ENCODE data around the gene CCDC182.

CCDC182 gene

GRCh38 chr17:57726838-57727237 is 18.3 kb downstream of the CCDC182 start:
- H3K27ac ChIP-seq, result no peak overlapping the region
- TF ChIP-seq, protein P1, sequence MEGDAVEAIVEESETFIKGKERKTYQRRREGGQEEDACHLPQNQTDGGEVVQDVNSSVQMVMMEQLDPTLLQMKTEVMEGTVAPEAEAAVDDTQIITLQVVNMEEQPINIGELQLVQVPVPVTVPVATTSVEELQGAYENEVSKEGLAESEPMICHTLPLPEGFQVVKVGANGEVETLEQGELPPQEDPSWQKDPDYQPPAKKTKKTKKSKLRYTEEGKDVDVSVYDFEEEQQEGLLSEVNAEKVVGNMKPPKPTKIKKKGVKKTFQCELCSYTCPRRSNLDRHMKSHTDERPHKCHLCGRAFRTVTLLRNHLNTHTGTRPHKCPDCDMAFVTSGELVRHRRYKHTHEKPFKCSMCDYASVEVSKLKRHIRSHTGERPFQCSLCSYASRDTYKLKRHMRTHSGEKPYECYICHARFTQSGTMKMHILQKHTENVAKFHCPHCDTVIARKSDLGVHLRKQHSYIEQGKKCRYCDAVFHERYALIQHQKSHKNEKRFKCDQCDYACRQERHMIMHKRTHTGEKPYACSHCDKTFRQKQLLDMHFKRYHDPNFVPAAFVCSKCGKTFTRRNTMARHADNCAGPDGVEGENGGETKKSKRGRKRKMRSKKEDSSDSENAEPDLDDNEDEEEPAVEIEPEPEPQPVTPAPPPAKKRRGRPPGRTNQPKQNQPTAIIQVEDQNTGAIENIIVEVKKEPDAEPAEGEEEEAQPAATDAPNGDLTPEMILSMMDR (conservative IDR thresholded peaks at IDR 0.05), result no peak

DNA sequence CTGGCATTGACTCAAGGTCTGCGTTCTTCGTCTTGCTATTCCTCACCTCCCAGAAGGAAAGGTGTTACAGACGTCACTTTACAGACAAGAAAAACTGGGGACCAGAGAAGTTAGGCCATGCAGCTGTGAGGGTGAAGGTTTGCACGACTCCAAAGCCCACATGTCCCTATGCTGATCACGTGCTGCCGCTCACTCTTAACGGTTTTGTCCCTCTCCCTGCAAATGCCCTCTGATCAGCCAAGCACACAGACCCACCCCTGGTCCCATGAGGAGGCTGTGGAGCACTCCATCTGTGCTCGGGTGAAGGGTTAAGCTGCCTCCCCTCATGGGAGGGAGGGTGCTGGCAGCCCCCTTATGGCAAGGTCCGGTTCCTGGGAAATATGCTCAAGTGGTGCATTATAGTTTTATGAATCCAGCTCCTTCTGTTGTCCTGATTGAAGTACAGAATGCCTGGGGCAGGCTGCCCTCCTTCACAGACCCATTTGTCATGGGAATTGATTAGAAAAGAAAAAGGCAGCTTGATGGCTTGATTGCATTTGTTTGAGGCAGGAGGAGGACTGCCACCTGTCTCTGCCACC is 18.8 kb downstream of the CCDC182 start:
- H3K27ac ChIP-seq, result no peak overlapping the region
- TF ChIP-seq, protein P1 (conservative IDR thresholded peaks at IDR 0.05), result no peak

GRCh38 chr17:57724729-57725125 is 20.4 kb downstream of the CCDC182 start:
- TF ChIP-seq, protein P1 (conservative IDR thresholded peaks at IDR 0.05), result no peak
- H3K27ac ChIP-seq, result no peak overlapping the region

DNA sequence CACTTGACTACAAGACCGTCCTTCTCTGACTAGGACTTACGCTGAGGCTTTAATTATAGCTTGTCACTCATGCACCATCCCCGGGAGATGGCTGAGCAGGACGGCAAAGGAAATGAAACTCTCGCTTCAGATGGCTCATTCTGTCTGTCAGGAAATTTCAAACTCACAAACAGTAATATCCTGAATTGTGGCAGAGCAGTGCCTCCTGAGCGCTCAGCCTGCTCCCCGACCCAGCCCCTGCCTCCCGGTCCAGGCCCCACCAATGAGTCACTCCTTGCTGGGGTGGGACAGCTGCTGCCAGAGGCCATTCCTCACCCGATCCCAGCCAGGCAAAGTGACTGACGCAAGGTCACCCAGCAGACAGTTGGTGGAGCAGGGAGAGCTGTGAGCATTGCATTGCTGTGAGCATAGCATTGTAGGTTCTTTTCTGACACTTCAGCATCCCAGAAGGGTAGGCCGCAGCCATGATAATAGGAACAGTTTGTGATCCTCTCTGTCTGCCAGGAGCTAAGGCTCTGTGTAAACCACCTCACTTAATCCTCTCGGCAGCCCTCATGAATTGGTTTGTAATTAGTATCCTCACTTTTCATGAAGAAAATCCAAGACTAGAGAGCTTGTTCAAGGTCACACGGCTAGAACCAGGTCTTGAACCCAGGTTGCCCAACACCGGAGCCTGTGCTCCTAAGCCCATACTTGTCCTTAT is 20.9 kb downstream of the CCDC182 start:
- TF ChIP-seq, protein P1 (conservative IDR thresholded peaks at IDR 0.05), result no peak
- no peak overlapping the region for H3K27ac ChIP-seq

- no peak overlapping the region for H3K27ac ChIP-seq
- TF ChIP-seq, protein P1 (conservative IDR thresholded peaks at IDR 0.05), result no peak
Measured at GRCh38 chr17:57723427-57724025, 21.6 kb downstream of the CCDC182 start.

DNA sequence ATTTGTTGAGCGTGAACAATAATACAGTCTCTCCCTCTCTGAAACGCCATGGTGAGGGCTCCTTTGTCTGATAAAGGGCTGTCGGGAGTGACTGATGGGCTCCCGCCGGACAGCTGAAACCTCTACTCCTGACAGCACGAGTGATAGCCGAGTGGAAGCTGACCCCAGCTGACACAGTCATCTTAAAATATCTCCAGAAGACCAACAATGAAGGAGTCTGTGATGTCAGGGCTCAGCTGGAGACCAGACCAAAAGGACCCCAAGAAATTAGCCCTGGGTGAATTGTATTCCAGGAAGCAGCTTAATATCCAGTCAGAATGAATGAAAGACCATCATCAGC is 22.4 kb downstream of the CCDC182 start:
- no peak overlapping the region for H3K27ac ChIP-seq
- TF ChIP-seq, protein P1 (conservative IDR thresholded peaks at IDR 0.05), result no peak

DNA sequence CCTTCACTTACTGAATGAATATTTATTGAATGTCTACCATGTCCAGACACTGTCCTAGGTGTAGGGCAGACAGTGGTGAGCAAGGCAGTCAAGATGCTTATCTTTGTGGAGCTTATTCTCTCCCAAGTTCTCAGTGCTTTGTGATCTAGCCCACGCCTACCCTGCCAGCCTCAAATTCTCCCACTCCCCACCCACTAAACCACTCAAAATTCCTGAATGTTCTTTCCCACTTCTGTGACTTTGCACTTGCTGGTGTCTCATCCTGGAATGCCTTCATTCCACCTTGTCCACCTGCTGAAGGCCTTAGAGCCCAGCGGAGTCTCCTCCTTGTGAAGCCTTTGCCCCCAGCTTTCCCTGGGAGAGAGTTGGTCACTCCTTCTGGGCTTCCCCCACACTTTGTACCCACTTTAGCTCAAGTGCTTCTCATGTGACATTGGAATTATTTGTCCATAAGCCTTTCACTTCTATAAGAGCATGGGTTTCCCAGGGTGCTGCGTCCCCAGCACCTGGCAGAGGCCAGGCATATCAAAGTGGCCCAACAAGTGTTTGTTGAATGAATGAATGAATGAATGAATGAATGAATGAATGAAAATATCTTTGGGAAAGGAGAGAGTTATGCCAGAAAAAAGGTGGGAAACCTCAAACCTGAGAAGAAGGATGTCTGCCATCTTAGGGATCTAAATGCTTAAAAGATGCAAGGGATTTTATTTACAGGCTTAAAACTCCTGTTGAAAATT is 23.0 kb downstream of the CCDC182 start:
- TF ChIP-seq, protein P1 (conservative IDR thresholded peaks at IDR 0.05), result no peak
- no peak overlapping the region for H3K27ac ChIP-seq

Data from VCaP (cell line).